ENCODE data around the gene CFAP77.

DNA sequence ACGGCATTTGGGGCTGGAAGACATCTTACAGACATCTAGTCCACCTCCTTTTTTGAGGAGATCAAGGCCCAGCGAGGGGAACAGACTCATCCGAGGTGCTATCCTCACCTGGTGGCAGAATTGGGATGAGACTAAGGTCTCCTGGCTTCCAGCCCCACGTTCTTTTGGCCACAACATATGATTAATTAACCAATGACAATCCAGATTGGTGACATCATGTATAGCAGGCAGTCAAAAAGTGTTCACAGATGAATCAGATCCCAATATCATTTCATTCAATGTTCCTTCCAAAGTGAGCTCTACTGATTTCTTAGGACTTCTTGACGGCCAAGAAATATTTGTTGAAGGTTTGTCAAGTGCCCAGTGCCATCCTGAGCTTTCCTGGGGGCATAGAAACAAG lies 3.9 kb downstream of the CFAP77 start:
- TF ChIP-seq, protein P1, sequence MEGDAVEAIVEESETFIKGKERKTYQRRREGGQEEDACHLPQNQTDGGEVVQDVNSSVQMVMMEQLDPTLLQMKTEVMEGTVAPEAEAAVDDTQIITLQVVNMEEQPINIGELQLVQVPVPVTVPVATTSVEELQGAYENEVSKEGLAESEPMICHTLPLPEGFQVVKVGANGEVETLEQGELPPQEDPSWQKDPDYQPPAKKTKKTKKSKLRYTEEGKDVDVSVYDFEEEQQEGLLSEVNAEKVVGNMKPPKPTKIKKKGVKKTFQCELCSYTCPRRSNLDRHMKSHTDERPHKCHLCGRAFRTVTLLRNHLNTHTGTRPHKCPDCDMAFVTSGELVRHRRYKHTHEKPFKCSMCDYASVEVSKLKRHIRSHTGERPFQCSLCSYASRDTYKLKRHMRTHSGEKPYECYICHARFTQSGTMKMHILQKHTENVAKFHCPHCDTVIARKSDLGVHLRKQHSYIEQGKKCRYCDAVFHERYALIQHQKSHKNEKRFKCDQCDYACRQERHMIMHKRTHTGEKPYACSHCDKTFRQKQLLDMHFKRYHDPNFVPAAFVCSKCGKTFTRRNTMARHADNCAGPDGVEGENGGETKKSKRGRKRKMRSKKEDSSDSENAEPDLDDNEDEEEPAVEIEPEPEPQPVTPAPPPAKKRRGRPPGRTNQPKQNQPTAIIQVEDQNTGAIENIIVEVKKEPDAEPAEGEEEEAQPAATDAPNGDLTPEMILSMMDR (IDR thresholded peaks at IDR 0.05), result no peak
- no peak for TF ChIP-seq POLR2AphosphoS5 (IDR thresholded peaks at IDR 0.05)

Data from transverse colon (tissue), 4 donors.